Left lung (tissue), 10 donors: ENCODE data around the gene DMAC2L. TPM values are rescaled to one million over a fixed set of nuclear protein-coding genes. Genes with fewer than 3 reads are reported as not detected.

ENCODE experiments used
- ATAC-seq: fragments of 200-7000 bp; cut with Tn5 transposase; one replicate; pipeline ENCODE4 v1.9.1; 2020; ENCODE audit warnings: moderate library complexity
- DNase-seq, 4 donors: peaks; one replicate each; pipeline ENCODE4 v3.0.0-alpha.2; 2013 to 2020
- H3K27ac ChIP-seq, 2 donors: fragments of 200-600 bp; sonication (generic) in 1 of 2; one replicate each; pipeline versions ENCODE4 v1.5.0 to v1.8.0; 2020 to 2021
- H3K27me3 ChIP-seq, 2 donors: fragments of 200-600 bp; sonication (generic) in 1 of 2; one replicate each; pipeline versions ENCODE4 v1.5.0 to v1.8.0; 2020 to 2021
- H3K36me3 ChIP-seq, 2 donors: fragments of 200-600 bp; sonication (generic) in 1 of 2; one replicate each; pipeline versions ENCODE4 v1.5.0 to v1.8.0; 2020 to 2021
- H3K4me1 ChIP-seq, 2 donors: fragments of 200-600 bp; one replicate each; pipeline ENCODE4 v1.8.0; 2021
- H3K4me3 ChIP-seq, 2 donors: fragments of 200-600 bp; sonication (generic) in 1 of 2; one replicate each; pipeline versions ENCODE4 v1.5.0 to v1.8.0; 2020 to 2021; ENCODE audit warnings: mild to moderate bottlenecking in 1 of 2
- H3K9me3 ChIP-seq, 2 donors: fragments of 200-600 bp; sonication (generic) in 1 of 2; one replicate each; pipeline versions ENCODE4 v1.5.0 to v1.8.0; 2020 to 2021
- intact Hi-C, 2 donors: fragments of 100-400 bp; cut with DNase I; formaldehyde crosslinking; loops; one replicate each; pipeline versions ENCODE4 v1.11.2 to v1.14.2; 2022
- polyA plus RNA-seq, 6 donors: library from polyadenylated mRNA; unstranded; fragments of 120-200 nt; gene quantifications; one replicate each; pipeline ENCODE4 v1.2.1, GENCODE V29; 2013; ENCODE audit not compliant: insufficient read length in 6 of 6
- total RNA-seq, 2 donors: library from RNA; stranded (reverse); fragmentation: NEBNext Ultra II Directional; extraction: Animal tissue kit (Norgen Biotek cat#: 25700); gene quantifications; one replicate each; pipeline ENCODE4 v1.2.1, GENCODE V29; 2021
- TF ChIP-seq, protein P1 (sequence below), 2 donors: fragments of 200-600 bp; sonication (generic) in 1 of 2; IDR thresholded peaks; one replicate each; pipeline versions ENCODE4 v1.5.0 to v1.8.0; 2021; ENCODE audit warnings: antibody characterized with exemption in 2 of 2
- donor health status: DM: no; HTN: yes; CAD: no.
- donor health status: DM: no; HTN: no; CAD: no.

The DMAC2L gene
- total and polyA plus RNA-seq, 8 donors = 15.7 to 26.6 (median 24.0) TPM

DNA sequence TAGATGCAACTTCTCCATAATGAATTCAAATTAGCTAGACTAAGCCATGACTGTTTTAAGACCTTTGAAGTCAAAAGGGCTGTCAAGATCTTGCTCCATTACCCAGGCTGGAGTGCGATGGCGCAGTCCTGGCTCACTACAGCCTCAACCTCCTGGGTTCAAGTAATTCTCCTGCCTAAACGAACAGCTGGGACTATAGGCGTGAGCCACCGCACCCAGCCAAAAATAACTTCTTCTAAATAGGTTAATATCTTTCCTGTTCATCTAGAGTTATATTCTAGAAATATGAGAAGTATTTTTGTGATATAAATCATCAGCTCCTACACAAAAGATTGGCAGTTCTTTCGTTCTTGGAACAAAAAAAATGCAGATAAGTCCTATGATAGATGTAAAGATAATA is 41.2 kb upstream of the DMAC2L start:
- no peak overlapping the region for H3K4me3 ChIP-seq
- TF ChIP-seq, protein P1, sequence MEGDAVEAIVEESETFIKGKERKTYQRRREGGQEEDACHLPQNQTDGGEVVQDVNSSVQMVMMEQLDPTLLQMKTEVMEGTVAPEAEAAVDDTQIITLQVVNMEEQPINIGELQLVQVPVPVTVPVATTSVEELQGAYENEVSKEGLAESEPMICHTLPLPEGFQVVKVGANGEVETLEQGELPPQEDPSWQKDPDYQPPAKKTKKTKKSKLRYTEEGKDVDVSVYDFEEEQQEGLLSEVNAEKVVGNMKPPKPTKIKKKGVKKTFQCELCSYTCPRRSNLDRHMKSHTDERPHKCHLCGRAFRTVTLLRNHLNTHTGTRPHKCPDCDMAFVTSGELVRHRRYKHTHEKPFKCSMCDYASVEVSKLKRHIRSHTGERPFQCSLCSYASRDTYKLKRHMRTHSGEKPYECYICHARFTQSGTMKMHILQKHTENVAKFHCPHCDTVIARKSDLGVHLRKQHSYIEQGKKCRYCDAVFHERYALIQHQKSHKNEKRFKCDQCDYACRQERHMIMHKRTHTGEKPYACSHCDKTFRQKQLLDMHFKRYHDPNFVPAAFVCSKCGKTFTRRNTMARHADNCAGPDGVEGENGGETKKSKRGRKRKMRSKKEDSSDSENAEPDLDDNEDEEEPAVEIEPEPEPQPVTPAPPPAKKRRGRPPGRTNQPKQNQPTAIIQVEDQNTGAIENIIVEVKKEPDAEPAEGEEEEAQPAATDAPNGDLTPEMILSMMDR (IDR thresholded peaks at IDR 0.05) = no peak
- ATAC-seq (no peak), DNase-seq (no peak)
- intact Hi-C loops = no loop called here
- H3K27ac ChIP-seq = no peak overlapping the region
- H3K36me3 ChIP-seq = no peaks in the 10 kb centered on the region
- no peaks in the 10 kb centered on the region for H3K27me3 ChIP-seq
- no peaks in the 10 kb centered on the region for H3K4me1 ChIP-seq
- H3K9me3 ChIP-seq = no peaks in the 10 kb centered on the region

DNA sequence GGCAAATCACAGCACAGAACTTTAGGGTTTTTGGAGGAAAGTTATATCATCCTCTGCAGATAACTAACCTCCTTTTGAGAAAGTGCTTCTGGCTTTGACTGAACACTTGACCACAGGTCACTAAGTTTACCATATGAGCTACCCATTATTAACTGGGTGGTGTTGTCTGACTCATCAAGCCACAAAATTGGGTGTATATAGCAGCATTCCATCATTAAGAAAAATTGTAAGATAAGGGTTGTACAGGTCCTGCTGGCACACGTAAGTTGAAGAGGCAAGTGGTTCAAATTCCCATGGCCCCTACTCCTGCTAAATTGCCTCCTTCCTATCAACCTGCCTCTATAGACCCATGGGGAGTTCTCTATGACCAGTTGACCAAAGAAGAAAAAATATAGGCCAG is 39.6 kb upstream of the DMAC2L start:
- TF ChIP-seq, protein P1 (IDR thresholded peaks at IDR 0.05) = no peak
- Histone ChIP-seq H3K27ac (no peak overlapping the region), H3K36me3 (no peaks in the 10 kb centered on the region), H3K4me3 (no peak overlapping the region), H3K27me3 (no peaks in the 10 kb centered on the region), H3K4me1 (no peaks in the 10 kb centered on the region), H3K9me3 (no peaks in the 10 kb centered on the region)
- DNase-seq (no peak), ATAC-seq (no peak)
- intact Hi-C loops = no loop called here

DNA sequence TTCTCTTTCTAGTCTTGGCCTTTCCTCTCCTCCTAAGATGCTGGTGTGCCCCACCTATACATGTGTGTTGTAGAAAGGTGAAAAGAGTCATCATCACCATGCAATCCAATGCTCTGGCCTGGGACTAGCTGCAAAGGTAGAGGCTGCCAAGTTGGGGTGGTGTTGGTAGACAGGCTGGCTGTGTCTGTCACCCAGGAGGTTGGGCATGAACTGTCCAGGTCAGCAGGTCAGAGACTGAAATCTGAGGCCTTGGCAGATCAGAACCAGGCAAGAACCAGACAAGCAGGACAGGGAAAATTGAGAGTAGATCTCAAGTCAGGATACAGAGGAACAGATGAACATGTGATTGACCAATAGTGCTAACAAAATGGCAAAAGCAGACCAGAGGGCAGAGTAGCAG is 26.3 kb upstream of the DMAC2L start:
- TF ChIP-seq, protein P1 (IDR thresholded peaks at IDR 0.05) = no peak
- no peaks in the 10 kb centered on the region for H3K4me1 ChIP-seq
- no peak overlapping the region for H3K27ac ChIP-seq
- ATAC-seq = no peak
- DNase-seq = no peak
- H3K4me3 ChIP-seq = no peak overlapping the region
- H3K36me3 ChIP-seq = peaks cover 0 to 4% of the 10 kb centered on the region in 2 donors
- no peaks in the 10 kb centered on the region for H3K27me3 ChIP-seq
- H3K9me3 ChIP-seq = no peaks in the 10 kb centered on the region
- intact Hi-C loops = no loop called here

DNA sequence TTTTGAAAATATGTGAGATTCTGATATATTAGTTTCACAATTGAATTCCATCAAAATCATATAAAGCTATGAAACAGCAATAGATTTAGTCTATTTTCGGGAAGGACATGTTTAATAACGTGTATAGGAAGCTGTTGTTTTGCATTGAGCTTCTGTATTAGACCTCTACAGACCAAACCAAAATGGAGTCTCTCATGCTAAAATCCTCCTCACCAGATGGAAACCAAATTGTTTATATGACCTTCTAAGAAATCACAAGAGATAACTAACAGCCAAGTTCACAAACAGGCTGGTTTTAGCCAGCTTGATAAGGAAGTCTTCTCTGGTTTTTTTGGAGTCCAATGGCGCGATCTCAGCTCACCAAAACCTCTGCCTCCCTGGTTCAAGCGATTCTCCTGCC is 24.0 kb upstream of the DMAC2L start:
- DNase-seq (no peak), ATAC-seq (no peak)
- Histone ChIP-seq H3K4me3 (no peak overlapping the region), H3K4me1 (no peaks in the 10 kb centered on the region), H3K9me3 (no peaks in the 10 kb centered on the region), H3K27ac (no peak overlapping the region), H3K27me3 (no peaks in the 10 kb centered on the region), H3K36me3 (no peaks in the 10 kb centered on the region)
- TF ChIP-seq, protein P1 (IDR thresholded peaks at IDR 0.05) = no peak
- intact Hi-C loops = no loop called here

DNA sequence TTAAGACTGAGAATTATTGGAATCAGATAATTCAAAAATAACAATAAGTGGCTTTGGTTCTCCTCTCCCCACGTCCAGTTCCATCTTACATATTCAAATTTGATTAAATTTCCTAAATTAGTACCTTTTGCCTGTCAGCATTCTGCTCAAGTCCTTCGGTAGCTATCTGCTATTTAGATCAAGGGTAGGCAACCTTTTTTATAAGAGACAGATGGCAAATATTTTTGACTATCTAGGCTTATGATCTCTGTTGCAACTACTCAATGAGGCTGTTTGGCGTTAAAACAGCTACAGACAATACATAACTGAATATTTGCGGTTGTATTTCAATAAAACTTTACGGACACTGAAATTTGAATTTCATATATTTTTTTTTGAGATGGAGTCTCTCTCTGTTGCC is 21.8 kb upstream of the DMAC2L start:
- ATAC-seq (no peak), DNase-seq (no peak)
- H3K4me3 ChIP-seq = no peak overlapping the region
- H3K27me3 ChIP-seq = no peaks in the 10 kb centered on the region
- TF ChIP-seq, protein P1 (IDR thresholded peaks at IDR 0.05) = no peak
- intact Hi-C loops = no loop called here
- H3K4me1 ChIP-seq = no peaks in the 10 kb centered on the region
- peaks cover 0 to 5% of the 10 kb centered on the region in 2 donors for H3K36me3 ChIP-seq
- H3K27ac ChIP-seq = no peak overlapping the region
- no peaks in the 10 kb centered on the region for H3K9me3 ChIP-seq
